ENCODE measurements around the gene CACNG4.

DNA sequence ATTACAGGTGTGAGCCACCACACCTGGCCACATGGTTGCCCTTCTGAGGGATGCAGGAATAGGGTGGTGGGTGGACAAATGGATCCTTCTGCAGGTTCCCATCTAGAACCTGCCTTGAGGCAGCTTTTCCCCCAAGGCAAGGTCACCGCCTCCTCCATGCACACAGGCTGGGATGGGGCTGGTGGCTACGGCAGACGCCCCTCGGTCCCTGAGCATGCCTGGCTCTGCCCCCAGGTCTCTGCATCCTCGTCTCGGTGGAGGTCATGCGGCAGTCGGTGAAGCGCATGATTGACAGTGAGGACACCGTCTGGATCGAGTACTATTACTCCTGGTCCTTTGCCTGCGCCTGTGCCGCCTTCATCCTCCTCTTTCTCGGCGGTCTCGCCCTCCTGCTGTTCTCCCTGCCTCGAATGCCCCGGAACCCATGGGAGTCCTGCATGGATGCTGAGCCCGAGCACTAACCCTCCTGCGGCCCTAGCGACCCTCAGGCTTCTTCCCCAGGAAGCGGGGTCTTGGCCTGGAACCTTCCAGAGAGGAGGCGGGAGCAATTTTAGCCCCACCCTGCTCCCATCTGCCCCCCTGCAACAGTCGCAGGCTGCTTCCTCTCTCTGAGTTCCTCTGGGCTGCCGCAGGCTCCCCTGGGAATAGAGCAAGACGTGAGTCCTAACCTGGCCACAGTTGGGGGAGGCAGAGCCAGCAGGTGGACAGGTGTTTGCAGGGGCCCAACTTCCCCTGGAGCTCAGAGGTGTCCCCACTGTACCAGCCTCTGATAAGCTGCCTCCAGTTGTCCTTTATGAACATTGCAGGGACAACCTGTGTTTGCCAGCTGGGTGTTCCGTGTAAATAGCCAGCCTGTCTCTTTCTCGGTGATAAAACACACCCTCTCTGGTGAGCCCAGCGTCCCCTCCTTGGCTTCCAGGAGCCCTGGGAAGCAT, 91.6 kb downstream of the CACNG4 start:
- TF ChIP-seq, protein P1, sequence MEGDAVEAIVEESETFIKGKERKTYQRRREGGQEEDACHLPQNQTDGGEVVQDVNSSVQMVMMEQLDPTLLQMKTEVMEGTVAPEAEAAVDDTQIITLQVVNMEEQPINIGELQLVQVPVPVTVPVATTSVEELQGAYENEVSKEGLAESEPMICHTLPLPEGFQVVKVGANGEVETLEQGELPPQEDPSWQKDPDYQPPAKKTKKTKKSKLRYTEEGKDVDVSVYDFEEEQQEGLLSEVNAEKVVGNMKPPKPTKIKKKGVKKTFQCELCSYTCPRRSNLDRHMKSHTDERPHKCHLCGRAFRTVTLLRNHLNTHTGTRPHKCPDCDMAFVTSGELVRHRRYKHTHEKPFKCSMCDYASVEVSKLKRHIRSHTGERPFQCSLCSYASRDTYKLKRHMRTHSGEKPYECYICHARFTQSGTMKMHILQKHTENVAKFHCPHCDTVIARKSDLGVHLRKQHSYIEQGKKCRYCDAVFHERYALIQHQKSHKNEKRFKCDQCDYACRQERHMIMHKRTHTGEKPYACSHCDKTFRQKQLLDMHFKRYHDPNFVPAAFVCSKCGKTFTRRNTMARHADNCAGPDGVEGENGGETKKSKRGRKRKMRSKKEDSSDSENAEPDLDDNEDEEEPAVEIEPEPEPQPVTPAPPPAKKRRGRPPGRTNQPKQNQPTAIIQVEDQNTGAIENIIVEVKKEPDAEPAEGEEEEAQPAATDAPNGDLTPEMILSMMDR (IDR thresholded peaks at IDR 0.05; ENCODE audit: borderline replicate concordance, extremely low read depth, low read length, poor library complexity, severe bottlenecking): no peak
- TF ChIP-seq EZH2 (IDR thresholded peaks at IDR 0.05; ENCODE audit: borderline replicate concordance, low read depth, low read length, severe bottlenecking): no peak

All from DND-41 (cell line).